ENCODE measurements around the gene EP400.

GRCh38 chr12:131983554-131983953 lies 33.8 kb downstream of the EP400 start:
- TF ChIP-seq MAZ (IDR thresholded peaks at IDR 0.05; ENCODE audit: borderline replicate concordance, low read depth, low read length) (no peak), MAZ (CRISPR knock-in tag; IDR thresholded peaks at IDR 0.05; ENCODE audit: low read depth) (no peak), ZBTB7A (CRISPR knock-in tag; IDR thresholded peaks at IDR 0.05) (no peak), ZNF512 (CRISPR knock-in tag; IDR thresholded peaks at IDR 0.05) (no peak), RCOR2 (CRISPR knock-in tag; IDR thresholded peaks at IDR 0.05) (no peak), CTCF (CRISPR knock-in tag; IDR thresholded peaks at IDR 0.05) (no peak), PRPF4 (IDR thresholded peaks at IDR 0.05; ENCODE audit: low read depth, low read length, poor library complexity, severe bottlenecking) (no peak), ZNF468 (CRISPR knock-in tag; IDR thresholded peaks at IDR 0.05) (no peak), NCOA1 (CRISPR knock-in tag; IDR thresholded peaks at IDR 0.05) (no peak), SP4 (CRISPR knock-in tag; IDR thresholded peaks at IDR 0.05) (no peak), MYC (CRISPR knock-in tag; IDR thresholded peaks at IDR 0.05; ENCODE audit: borderline replicate concordance) (no peak)
